Prostate gland (tissue), 2 donors: ENCODE measurements around the gene KMO.

ENCODE experiments used
- POLR2AphosphoS5 ChIP-seq: sonication (generic); formaldehyde crosslinking; IDR thresholded peaks from one replicate; pipeline ENCODE4 v1.6.1; 2017; ENCODE audit warnings: antibody characterized with exemption
- TF ChIP-seq, protein P1 (sequence below), 4 experiments: fragments of 200-600 bp in 2 of 4; fragments of 450-650 bp in 2 of 4; sonication (generic) in 2 of 4; IDR thresholded peaks; 1 replicate in 3 of 4; 2 replicates in 1 of 4; pipeline ENCODE4 v1.5.1; 2016 to 2019; ENCODE audit warnings: antibody characterized with exemption in 4 of 4, mild to moderate bottlenecking in 2 of 4, moderate library complexity in 2 of 4

DNA sequence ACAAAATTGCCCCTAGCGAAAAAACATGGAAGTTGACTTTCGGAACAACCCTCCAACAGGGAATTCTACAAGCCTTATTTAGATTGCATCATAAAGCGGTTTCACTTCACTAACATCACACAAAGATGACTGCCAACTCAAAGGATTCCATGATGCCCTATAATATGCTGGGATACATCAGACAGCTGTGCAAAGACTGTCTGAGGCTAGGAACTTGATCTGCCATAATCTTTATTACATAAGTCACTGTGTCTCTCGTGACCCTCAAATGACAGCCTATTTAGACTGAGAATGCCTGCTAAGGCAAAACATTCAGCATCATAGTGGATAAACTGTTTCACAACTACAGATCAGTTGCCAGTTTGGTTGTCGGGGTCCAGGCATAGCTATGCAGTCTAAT, 36.4 kb upstream of the KMO start:
- TF ChIP-seq, protein P1, sequence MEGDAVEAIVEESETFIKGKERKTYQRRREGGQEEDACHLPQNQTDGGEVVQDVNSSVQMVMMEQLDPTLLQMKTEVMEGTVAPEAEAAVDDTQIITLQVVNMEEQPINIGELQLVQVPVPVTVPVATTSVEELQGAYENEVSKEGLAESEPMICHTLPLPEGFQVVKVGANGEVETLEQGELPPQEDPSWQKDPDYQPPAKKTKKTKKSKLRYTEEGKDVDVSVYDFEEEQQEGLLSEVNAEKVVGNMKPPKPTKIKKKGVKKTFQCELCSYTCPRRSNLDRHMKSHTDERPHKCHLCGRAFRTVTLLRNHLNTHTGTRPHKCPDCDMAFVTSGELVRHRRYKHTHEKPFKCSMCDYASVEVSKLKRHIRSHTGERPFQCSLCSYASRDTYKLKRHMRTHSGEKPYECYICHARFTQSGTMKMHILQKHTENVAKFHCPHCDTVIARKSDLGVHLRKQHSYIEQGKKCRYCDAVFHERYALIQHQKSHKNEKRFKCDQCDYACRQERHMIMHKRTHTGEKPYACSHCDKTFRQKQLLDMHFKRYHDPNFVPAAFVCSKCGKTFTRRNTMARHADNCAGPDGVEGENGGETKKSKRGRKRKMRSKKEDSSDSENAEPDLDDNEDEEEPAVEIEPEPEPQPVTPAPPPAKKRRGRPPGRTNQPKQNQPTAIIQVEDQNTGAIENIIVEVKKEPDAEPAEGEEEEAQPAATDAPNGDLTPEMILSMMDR (IDR thresholded peaks at IDR 0.05), result no peak
- TF ChIP-seq POLR2AphosphoS5, result no peak
